HepG2 (cell line): Measurements from ENCODE around the gene LGI2. TPM values are rescaled to one million over a fixed set of nuclear protein-coding genes. Genes with fewer than 3 reads are reported as not detected.

Experiments
- ATAC-seq: fragments of 200-7000 bp; cut with Tn5 transposase; 3 replicates; pipeline ENCODE4 v1.9.1; 2020; ENCODE audit warnings: mild to moderate bottlenecking, moderate library complexity
- BruUV-seq: library from RNA; stranded (reverse); fragments of 400-500 nt; replicated peaks from 2 replicates; lab custom pipeline; 2021; lab: Mats Ljungman, UMichigan
- CTCF ChIA-PET: fragments of 300-600 bp; formaldehyde crosslinking; extraction: SDS; loops from one replicate; lab custom pipeline; 2021; ENCODE audit warnings: low total read pairs, inconsistent platforms, low intra/inter-chr PET ratio; lab: Yijun Ruan, JAX
- POLR2A ChIA-PET: fragments of 350-600 bp; sonication (Branson Sonifier 250); formaldehyde crosslinking; loops from one replicate; lab custom pipeline; 2020; ENCODE audit warnings: antibody characterized with exemption, inconsistent platforms; lab: Yijun Ruan, JAX
- DNase-seq: peaks from one replicate; pipeline ENCODE4 v3.0.0-alpha.2; 2015; ENCODE audit warnings: low spot score
- FAIRE-seq: peaks from 3 replicates; lab custom pipeline; 2011; peaks lifted over from hg19 to GRCh38; lab: Jason Lieb, UNC
- H2AFZ ChIP-seq: one replicate; pipeline ENCODE4 v1.6.1; 2011; ENCODE audit warnings: low read length, inconsistent platforms
- H3K27ac ChIP-seq: fragments of 300-600 bp; 3 replicates; pipeline ENCODE4 v1.8.0; 2011; ENCODE audit warnings: mixed run types, mild to moderate bottlenecking, mixed read lengths, low read length, inconsistent platforms; ENCODE audit not compliant: insufficient read depth; ENCODE audit errors: extremely low read length
- H3K27me3 ChIP-seq, 2 experiments: fragments of 200-600 bp in 1 of 2; 2 replicates in 1 of 2; 3 replicates in 1 of 2; pipeline versions ENCODE4 v1.6.0 to v1.8.0; 2011; ENCODE audit warnings: low read length in 2 of 2, mild to moderate bottlenecking in 2 of 2, moderate library complexity in 2 of 2, inconsistent platforms in 1 of 2; ENCODE audit not compliant: insufficient read depth in 2 of 2, control insufficient read depth in 1 of 2
- H3K36me3 ChIP-seq, 2 experiments: fragments of 200-600 bp in 1 of 2; replicated peaks in 1 of 2; 2 replicates in 1 of 2; 3 replicates in 1 of 2; pipeline versions ENCODE4 v1.5.1 to v1.8.0; 2011; ENCODE audit warnings: low read length in 2 of 2, inconsistent platforms in 1 of 2; ENCODE audit not compliant: insufficient read depth in 2 of 2, control insufficient read depth in 1 of 2
- H3K4me1 ChIP-seq: 2 replicates; pipeline ENCODE4 v1.5.1; 2012; ENCODE audit warnings: low read length, inconsistent platforms; ENCODE audit not compliant: insufficient read depth
- H3K4me2 ChIP-seq: 2 replicates; pipeline ENCODE4 v1.6.0; 2011; ENCODE audit warnings: low read depth, low read length, inconsistent platforms
- H3K4me3 ChIP-seq, 3 experiments: fragments of 200-600 bp in 1 of 3; sonication (generic), shearing (Covaris generic) in 1 of 3; replicated peaks in 1 of 3; 2 replicates each; pipeline ENCODE4 v1.5.1; 2011 to 2016; ENCODE audit warnings: low read length in 3 of 3, inconsistent platforms in 2 of 3, low read depth in 2 of 3, mild to moderate bottlenecking in 2 of 3, control low read depth in 1 of 3, mixed read lengths in 1 of 3; ENCODE audit not compliant: insufficient read depth in 1 of 3
- H3K79me2 ChIP-seq: one replicate; pipeline ENCODE4 v1.6.1; 2011; ENCODE audit warnings: low read length, inconsistent platforms; ENCODE audit not compliant: insufficient read depth
- H3K9ac ChIP-seq: 2 replicates; pipeline ENCODE4 v1.6.0; 2011; ENCODE audit warnings: mild to moderate bottlenecking, low read depth, low read length, inconsistent platforms; ENCODE audit not compliant: insufficient read depth
- H3K9me3 ChIP-seq: 2 replicates; pipeline ENCODE4 v1.5.1; 2012; ENCODE audit warnings: mild to moderate bottlenecking, low read length
- H4K20me1 ChIP-seq: 2 replicates; pipeline ENCODE4 v1.6.0; 2011; ENCODE audit warnings: inconsistent platforms, mild to moderate bottlenecking, low read length, moderate library complexity; ENCODE audit not compliant: insufficient read depth
- JARID2 ChIP-seq: sonication (generic); formaldehyde crosslinking; IDR thresholded peaks from 2 replicates; pipeline ENCODE4 v1.8.1; 2023; ENCODE audit warnings: missing genetic modification reagents, inconsistent platforms; ENCODE audit not compliant: insufficient replicate concordance
- JUN ChIP-seq: sonication (generic); formaldehyde crosslinking; IDR thresholded peaks from 2 replicates; pipeline ENCODE4 v1.4.0; 2020; ENCODE audit warnings: mild to moderate bottlenecking, missing genetic modification reagents
- MED13 ChIP-seq: sonication (generic); formaldehyde crosslinking; IDR thresholded peaks from 2 replicates; pipeline ENCODE4 v1.5.0; 2020; ENCODE audit warnings: missing genetic modification reagents
- NFIB ChIP-seq: sonication (generic); formaldehyde crosslinking; IDR thresholded peaks from 2 replicates; pipeline ENCODE4 v1.9.0; 2021; ENCODE audit warnings: missing genetic modification reagents, mild to moderate bottlenecking, borderline replicate concordance
- TBX2 ChIP-seq: sonication (generic); formaldehyde crosslinking; IDR thresholded peaks from 2 replicates; pipeline ENCODE4 v1.5.0; 2020; ENCODE audit warnings: missing genetic modification reagents, mild to moderate bottlenecking, borderline replicate concordance
- TEAD2 ChIP-seq: sonication (generic); formaldehyde crosslinking; IDR thresholded peaks from 2 replicates; pipeline ENCODE4 v1.9.0; 2021; ENCODE audit warnings: missing genetic modification reagents
- TRIM24 ChIP-seq: sonication (generic); formaldehyde crosslinking; IDR thresholded peaks from 2 replicates; pipeline ENCODE4 v1.8.0; 2022; ENCODE audit warnings: mild to moderate bottlenecking, missing genetic modification reagents
- U2AF1 ChIP-seq: fragments of 200-400 bp; formaldehyde crosslinking; optimal IDR thresholded peaks from 2 replicates; pipeline ENCODE3; 2017; ENCODE audit warnings: mild to moderate bottlenecking, low read depth, low read length
- ZFP37 ChIP-seq: sonication (generic); formaldehyde crosslinking; IDR thresholded peaks from 2 replicates; pipeline ENCODE4 v1.4.0; 2020; ENCODE audit warnings: missing genetic modification reagents, borderline replicate concordance
- ZNF121 ChIP-seq: sonication (generic); formaldehyde crosslinking; IDR thresholded peaks from 2 replicates; pipeline ENCODE4 v1.5.0; 2020; ENCODE audit warnings: mild to moderate bottlenecking, missing genetic modification reagents
- ZNF205 ChIP-seq: IDR thresholded peaks from 2 replicates; pipeline ENCODE4 v1.6.1; 2018; ENCODE audit warnings: missing biosample characterization, missing genetic modification reagents
- ZNF235 ChIP-seq: sonication (generic); formaldehyde crosslinking; IDR thresholded peaks from 2 replicates; pipeline ENCODE4 v1.8.1; 2023; ENCODE audit warnings: mild to moderate bottlenecking, missing genetic modification reagents, borderline replicate concordance
- ZNF772 ChIP-seq: sonication (generic); formaldehyde crosslinking; IDR thresholded peaks from 2 replicates; pipeline ENCODE4 v1.5.0; 2020; ENCODE audit warnings: mild to moderate bottlenecking, missing genetic modification reagents
- ZNF777 ChIP-seq: sonication (generic); formaldehyde crosslinking; IDR thresholded peaks from 2 replicates; pipeline ENCODE4 v1.4.0; 2020; ENCODE audit warnings: missing genetic modification reagents
- WGBS: methylation state at CpG from one replicate; pipeline ENCODE4 v1.1.6; 2017; ENCODE audit warnings: low lambda C conversion rate; 5-methylcytosine and 5-hydroxymethylcytosine counted together
- in situ Hi-C: cut with HindIII; loops from 2 replicates; pipeline ENCODE4 v1.10.0; 2017; ENCODE audit warnings: low pct_unique_long_range_greater_than_20kb; ENCODE audit not compliant: extremely low pct_ligation_motif_present
- intact Hi-C: fragments of 100-400 bp; cut with micrococcal nuclease; formaldehyde crosslinking; loops from one replicate; pipeline ENCODE4 v1.10.0; 2022; ENCODE audit not compliant: unreplicated experiment
- polyA plus RNA-seq, 8 experiments: library from polyadenylated mRNA; depleted of rRNA in 3 of 8; stranded (reverse) in 7 of 8; unstranded in 1 of 8; fragments of >200 nt; fragmentation: Illumina TruSeq in 4 of 8; extraction: Trizol in 4 of 8; gene quantifications; 2 replicates each; pipeline versions ENCODE4 v1.2.1 to v1.2.3, GENCODE V29; 2011 to 2016; ENCODE audit warnings: low read depth in 4 of 8, missing spikeins in 1 of 8, mixed read lengths in 1 of 8; ENCODE audit not compliant: insufficient read depth in 1 of 8
- total RNA-seq, 5 experiments: library from RNA; depleted of rRNA; stranded (reverse); fragments of >200 nt; fragmentation: Illumina TruSeq; extraction: Trizol; gene quantifications; 2 replicates each; pipeline ENCODE4 v1.2.3, GENCODE V29; 2016; ENCODE audit warnings: low read depth in 1 of 5
- TF ChIP-seq, protein P1 (sequence below): sonication (generic); formaldehyde crosslinking; IDR thresholded peaks from 2 replicates; pipeline ENCODE4 v1.8.0; 2022; ENCODE audit warnings: mild to moderate bottlenecking, missing genetic modification reagents; ENCODE audit not compliant: insufficient replicate concordance
- TF ChIP-seq, protein P2 (sequence below): IDR thresholded peaks from 2 replicates; pipeline ENCODE4 v1.6.1; 2016; ENCODE audit warnings: low read depth, control low read depth
- TF ChIP-seq, protein P3 (sequence below): sonication (generic); formaldehyde crosslinking; IDR thresholded peaks from 2 replicates; pipeline ENCODE4 v1.4.0; 2020; ENCODE audit warnings: missing genetic modification reagents, borderline replicate concordance
- TF ChIP-seq, protein P4 (sequence below): sonication (generic); formaldehyde crosslinking; IDR thresholded peaks from 2 replicates; pipeline ENCODE4 v1.5.1; 2020; ENCODE audit warnings: mild to moderate bottlenecking, missing genetic modification reagents, moderate library complexity
- TF ChIP-seq, protein P5 (sequence below): sonication (generic); formaldehyde crosslinking; IDR thresholded peaks from 2 replicates; pipeline ENCODE4 v1.8.0; 2022; ENCODE audit warnings: missing genetic modification reagents, low read depth, mild to moderate bottlenecking, borderline replicate concordance

The LGI2 gene
- total and polyA plus RNA-seq, 2 of the 13 experiments (the other 11 are each of a cell fraction or from before 2014, with no cell fraction given), result not detected

DNA sequence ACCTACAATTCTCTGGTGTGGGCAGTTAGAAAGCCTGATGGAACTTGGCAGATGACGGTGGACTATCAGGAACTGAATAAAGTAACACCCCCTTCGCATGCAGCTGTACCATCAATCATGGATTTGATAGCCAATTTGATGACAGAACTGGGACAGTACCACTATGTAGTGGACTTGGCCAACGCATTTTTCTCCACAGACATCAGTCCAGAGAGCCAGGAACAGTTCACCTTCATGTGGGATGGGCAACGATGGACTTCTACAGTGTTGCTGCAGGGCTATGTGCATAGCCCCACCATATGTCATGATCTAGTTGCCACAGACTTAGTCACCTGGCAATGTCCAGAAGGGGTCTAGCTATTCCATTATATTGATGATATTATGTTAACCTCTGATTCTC is 63.4 kb downstream of the LGI2 start:
- in situ Hi-C loops, result no loop called here
- H3K36me3 ChIP-seq, result no peaks in the 10 kb centered on the region
- ChIA-PET POLR2A (no interaction called here), CTCF (no interaction called here)
- intact Hi-C loops, result no loop called here
- no peak overlapping the region for H3K27ac ChIP-seq
- H3K79me2 ChIP-seq, result no peaks in the 10 kb centered on the region
- WGBS, result 95% methylated on average over 2 of the region's 4 CpGs
- no peaks in the 10 kb centered on the region for H3K4me1 ChIP-seq
- H3K4me3 ChIP-seq, result no peak overlapping the region
- no peak overlapping the region for H3K9ac ChIP-seq
- DNase-seq (no peak), ATAC-seq (no peak), FAIRE-seq (no peak)
- H4K20me1 ChIP-seq, result no peaks in the 10 kb centered on the region
- H3K27me3 ChIP-seq, result 0 out of 5 replicates have a peak, but pooled peaks cover 0 to 4% of the 10 kb centered on the region in 2 experiments
- peaks cover 14% of the 10 kb centered on the region for H3K9me3 ChIP-seq
- H2AFZ ChIP-seq, result no peak overlapping the region
- no TSS peak for BruUV-seq
- H3K4me2 ChIP-seq, result no peak overlapping the region
- TF ChIP-seq, protein P1, sequence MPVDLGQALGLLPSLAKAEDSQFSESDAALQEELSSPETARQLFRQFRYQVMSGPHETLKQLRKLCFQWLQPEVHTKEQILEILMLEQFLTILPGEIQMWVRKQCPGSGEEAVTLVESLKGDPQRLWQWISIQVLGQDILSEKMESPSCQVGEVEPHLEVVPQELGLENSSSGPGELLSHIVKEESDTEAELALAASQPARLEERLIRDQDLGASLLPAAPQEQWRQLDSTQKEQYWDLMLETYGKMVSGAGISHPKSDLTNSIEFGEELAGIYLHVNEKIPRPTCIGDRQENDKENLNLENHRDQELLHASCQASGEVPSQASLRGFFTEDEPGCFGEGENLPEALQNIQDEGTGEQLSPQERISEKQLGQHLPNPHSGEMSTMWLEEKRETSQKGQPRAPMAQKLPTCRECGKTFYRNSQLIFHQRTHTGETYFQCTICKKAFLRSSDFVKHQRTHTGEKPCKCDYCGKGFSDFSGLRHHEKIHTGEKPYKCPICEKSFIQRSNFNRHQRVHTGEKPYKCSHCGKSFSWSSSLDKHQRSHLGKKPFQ, result no peak
- TF ChIP-seq JARID2 (no peak), ZFP37 (no peak), ZNF777 (no peak), JUN (CRISPR knock-in tag) (no peak), TRIM24 (CRISPR knock-in tag) (no peak), NFIB (CRISPR knock-in tag) (no peak), U2AF1 (no peak), ZNF205 (CRISPR knock-in tag) (no peak), ZNF235 (CRISPR knock-in tag) (no peak), MED13 (CRISPR knock-in tag) (no peak), TEAD2 (CRISPR knock-in tag) (no peak), ZNF121 (CRISPR knock-in tag) (no peak), ZNF772 (CRISPR knock-in tag) (no peak), TBX2 (no peak)
- TF ChIP-seq, protein P2, sequence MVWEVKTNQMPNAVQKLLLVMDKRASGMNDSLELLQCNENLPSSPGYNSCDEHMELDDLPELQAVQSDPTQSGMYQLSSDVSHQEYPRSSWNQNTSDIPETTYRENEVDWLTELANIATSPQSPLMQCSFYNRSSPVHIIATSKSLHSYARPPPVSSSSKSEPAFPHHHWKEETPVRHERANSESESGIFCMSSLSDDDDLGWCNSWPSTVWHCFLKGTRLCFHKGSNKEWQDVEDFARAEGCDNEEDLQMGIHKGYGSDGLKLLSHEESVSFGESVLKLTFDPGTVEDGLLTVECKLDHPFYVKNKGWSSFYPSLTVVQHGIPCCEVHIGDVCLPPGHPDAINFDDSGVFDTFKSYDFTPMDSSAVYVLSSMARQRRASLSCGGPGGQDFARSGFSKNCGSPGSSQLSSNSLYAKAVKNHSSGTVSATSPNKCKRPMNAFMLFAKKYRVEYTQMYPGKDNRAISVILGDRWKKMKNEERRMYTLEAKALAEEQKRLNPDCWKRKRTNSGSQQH (CRISPR knock-in tag), result no peak
- TF ChIP-seq, protein P3, sequence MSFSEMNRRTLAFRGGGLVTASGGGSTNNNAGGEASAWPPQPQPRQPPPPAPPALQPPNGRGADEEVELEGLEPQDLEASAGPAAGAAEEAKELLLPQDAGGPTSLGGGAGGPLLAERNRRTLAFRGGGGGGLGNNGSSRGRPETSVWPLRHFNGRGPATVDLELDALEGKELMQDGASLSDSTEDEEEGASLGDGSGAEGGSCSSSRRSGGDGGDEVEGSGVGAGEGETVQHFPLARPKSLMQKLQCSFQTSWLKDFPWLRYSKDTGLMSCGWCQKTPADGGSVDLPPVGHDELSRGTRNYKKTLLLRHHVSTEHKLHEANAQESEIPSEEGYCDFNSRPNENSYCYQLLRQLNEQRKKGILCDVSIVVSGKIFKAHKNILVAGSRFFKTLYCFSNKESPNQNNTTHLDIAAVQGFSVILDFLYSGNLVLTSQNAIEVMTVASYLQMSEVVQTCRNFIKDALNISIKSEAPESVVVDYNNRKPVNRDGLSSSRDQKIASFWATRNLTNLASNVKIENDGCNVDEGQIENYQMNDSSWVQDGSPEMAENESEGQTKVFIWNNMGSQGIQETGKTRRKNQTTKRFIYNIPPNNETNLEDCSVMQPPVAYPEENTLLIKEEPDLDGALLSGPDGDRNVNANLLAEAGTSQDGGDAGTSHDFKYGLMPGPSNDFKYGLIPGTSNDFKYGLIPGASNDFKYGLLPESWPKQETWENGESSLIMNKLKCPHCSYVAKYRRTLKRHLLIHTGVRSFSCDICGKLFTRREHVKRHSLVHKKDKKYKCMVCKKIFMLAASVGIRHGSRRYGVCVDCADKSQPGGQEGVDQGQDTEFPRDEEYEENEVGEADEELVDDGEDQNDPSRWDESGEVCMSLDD (CRISPR knock-in tag), result no peak
- TF ChIP-seq, protein P4, sequence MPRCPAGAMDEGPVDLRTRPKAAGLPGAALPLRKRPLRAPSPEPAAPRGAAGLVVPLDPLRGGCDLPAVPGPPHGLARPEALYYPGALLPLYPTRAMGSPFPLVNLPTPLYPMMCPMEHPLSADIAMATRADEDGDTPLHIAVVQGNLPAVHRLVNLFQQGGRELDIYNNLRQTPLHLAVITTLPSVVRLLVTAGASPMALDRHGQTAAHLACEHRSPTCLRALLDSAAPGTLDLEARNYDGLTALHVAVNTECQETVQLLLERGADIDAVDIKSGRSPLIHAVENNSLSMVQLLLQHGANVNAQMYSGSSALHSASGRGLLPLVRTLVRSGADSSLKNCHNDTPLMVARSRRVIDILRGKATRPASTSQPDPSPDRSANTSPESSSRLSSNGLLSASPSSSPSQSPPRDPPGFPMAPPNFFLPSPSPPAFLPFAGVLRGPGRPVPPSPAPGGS (CRISPR knock-in tag), result no peak
- TF ChIP-seq, protein P5, sequence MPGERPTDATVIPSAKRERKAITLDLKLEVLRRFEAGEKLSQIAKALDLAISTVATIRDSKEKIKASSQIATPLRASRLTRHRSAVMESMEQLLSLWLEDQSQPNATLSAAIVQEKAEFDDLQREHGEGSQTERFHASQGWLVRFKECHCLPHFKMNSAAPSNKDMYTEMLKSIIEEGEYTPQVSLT (CRISPR knock-in tag), result no peak
